Activated CD4-positive, alpha-beta T cell treated with anti-CD3 and anti-CD28 coated beads, Interleukin-2, amount 10 ng/mL, durations not matched to agents 24 days and 14 days (primary cell): ENCODE results near the gene NEUROD2. TPM values are rescaled to one million over a fixed set of nuclear protein-coding genes. Genes with fewer than 3 reads are reported as not detected.

Source experiments
- DNase-seq: peaks from one replicate; pipeline ENCODE4 v3.0.0; 2022
- H3K27ac Mint-ChIP-seq: one replicate; pipeline ENCODE4 v1.8.0; 2022; ENCODE audit warnings: mild to moderate bottlenecking, mixed read lengths
- H3K27me3 Mint-ChIP-seq: one replicate; pipeline ENCODE4 v1.8.0; 2022; ENCODE audit warnings: mixed read lengths
- H3K36me3 Mint-ChIP-seq: one replicate; pipeline ENCODE4 v1.8.0; 2022; ENCODE audit warnings: low read depth, mild to moderate bottlenecking, mixed read lengths
- H3K4me1 Mint-ChIP-seq: one replicate; pipeline ENCODE4 v1.8.0; 2021; ENCODE audit warnings: mixed read lengths
- H3K4me3 Mint-ChIP-seq: one replicate; pipeline ENCODE4 v1.8.0; 2022; ENCODE audit warnings: mild to moderate bottlenecking, moderate library complexity, mixed read lengths
- H3K9me3 Mint-ChIP-seq: one replicate; pipeline ENCODE4 v1.8.0; 2021; ENCODE audit warnings: mixed read lengths
- intact Hi-C: fragments of 100-400 bp; cut with micrococcal nuclease; formaldehyde crosslinking; loops from one replicate; pipeline ENCODE4 v1.15.1; 2023
- total RNA-seq: library from RNA; stranded (reverse); gene quantifications from 2 replicates; pipeline ENCODE4 v1.2.3, GENCODE V29; 2022

NEUROD2 gene
- total RNA-seq, 1 donor from 2014 or later = not detected

- Mint-ChIP-seq H3K27ac (no peak overlapping the region), H3K4me1 (peaks cover 10% of the 10 kb centered on the region), H3K9me3 (no peaks in the 10 kb centered on the region), H3K27me3 (peaks cover 63% of the 10 kb centered on the region), H3K36me3 (no peaks in the 10 kb centered on the region), H3K4me3 (no peak overlapping the region)
- DNase-seq = no peak
- intact Hi-C loops = no loop called here
These were observed 466 bp downstream of the NEUROD2 start for GRCh38 chr17:39607057-39607850.

GRCh38 chr17:39606434-39607056, 1.2 kb downstream of the NEUROD2 start:
- no peak for DNase-seq
- intact Hi-C loops = no loop called here

DNA sequence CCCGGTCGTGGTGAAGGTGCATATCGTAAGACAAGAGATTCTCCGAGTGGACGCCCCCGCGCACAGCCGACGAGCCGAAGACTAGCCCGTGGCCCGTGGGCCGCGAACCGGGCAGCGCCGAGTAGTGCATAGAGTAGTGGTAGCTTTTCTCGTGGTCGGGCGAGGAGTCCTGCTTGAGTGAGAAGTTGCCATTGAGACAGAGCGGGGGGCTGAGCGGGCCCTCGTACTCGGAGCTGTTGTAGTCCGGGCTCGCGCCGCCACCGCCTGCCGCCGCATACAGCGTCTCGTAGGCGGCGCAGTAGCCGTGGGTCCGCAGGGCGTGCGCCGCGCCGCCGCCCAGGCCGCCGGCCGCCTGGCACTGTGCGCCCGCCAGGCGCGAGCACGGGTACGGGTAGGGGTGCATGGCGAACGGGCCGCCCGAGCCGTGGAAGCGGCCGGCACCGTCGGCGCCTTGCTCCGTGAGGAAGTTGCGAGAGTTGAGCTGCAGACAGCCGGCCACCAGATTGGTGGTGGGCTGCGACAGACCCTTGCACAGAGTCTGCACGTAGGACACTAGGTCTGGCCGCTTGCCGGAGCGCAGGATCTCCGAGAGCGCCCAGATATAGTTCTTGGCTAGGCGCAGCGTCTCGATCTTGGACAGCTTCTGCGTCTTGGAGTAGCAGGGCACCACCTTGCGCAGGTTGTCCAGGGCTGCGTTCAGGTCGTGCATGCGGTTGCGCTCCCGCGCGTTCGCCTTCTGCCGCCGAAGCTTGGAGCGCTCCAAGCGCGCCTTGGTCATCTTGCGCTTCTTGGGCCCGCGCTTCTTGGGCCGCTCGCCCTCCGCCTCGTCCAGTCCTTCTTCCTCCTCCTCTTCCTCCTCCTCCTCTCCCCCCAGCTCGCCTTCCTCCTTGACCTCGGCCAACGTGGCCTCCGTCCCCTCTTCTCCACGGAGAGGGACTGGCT, 2.0 kb downstream of the NEUROD2 start:
- H3K36me3 Mint-ChIP-seq = no peaks in the 10 kb centered on the region
- intact Hi-C loops = no loop called here
- H3K27ac Mint-ChIP-seq = peak overlapping the region; percentile 34
- H3K4me3 Mint-ChIP-seq = no peak overlapping the region
- H3K27me3 Mint-ChIP-seq = peaks cover 71% of the 10 kb centered on the region
- DNase-seq = no peak
- H3K4me1 Mint-ChIP-seq = peaks cover 13% of the 10 kb centered on the region
- no peaks in the 10 kb centered on the region for H3K9me3 Mint-ChIP-seq

More at GRCh38 chr17:39606434-39607056, 1.2 kb downstream of the NEUROD2 start:
- H3K36me3 Mint-ChIP-seq = no peaks in the 10 kb centered on the region
- no peaks in the 10 kb centered on the region for H3K9me3 Mint-ChIP-seq
- H3K4me3 Mint-ChIP-seq = no peak overlapping the region
- no peak overlapping the region for H3K27ac Mint-ChIP-seq
- peaks cover 13% of the 10 kb centered on the region for H3K4me1 Mint-ChIP-seq
- H3K27me3 Mint-ChIP-seq = peaks cover 70% of the 10 kb centered on the region

DNA sequence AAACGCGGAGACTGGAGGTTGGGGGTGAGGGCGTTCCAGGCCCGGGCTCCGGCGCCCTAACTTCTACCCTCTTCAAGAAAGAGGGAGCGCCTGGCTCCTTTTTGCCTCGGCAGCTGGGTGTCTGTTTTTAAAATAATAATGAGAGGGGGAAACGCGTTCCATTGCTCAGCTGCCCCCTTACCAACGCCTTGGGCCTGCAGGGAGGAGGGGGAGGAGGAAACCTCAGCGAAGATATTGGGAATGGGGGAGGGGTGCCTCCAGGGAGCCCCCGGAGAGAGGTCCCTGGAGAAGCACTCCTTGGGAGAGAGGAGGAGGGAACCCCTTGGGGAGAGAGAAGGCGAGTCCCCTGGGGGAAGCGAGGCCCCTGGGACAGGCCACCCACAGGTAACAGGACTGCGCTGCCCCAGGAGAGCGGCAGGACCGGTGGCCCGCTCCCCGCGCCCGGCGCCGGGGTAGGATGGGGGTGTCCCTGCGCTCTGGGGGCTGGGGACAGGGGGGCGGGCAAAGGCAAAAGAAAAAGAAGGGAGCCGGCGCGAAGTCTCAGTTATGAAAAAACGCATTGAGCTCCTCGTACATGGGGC, 2.7 kb downstream of the NEUROD2 start:
- H3K9me3 Mint-ChIP-seq = no peaks in the 10 kb centered on the region
- intact Hi-C loops = loop anchor here (5.0 kb wide), 1 partner anchor 1033 kb away; no protein-coding TSS in a partner anchor
- H3K4me3 Mint-ChIP-seq = no peak overlapping the region
- H3K4me1 Mint-ChIP-seq = peaks cover 13% of the 10 kb centered on the region
- H3K36me3 Mint-ChIP-seq = no peaks in the 10 kb centered on the region
- H3K27me3 Mint-ChIP-seq = peaks cover 74% of the 10 kb centered on the region
- peak overlapping the region; percentile 45 for H3K27ac Mint-ChIP-seq
- no peak for DNase-seq

DNA sequence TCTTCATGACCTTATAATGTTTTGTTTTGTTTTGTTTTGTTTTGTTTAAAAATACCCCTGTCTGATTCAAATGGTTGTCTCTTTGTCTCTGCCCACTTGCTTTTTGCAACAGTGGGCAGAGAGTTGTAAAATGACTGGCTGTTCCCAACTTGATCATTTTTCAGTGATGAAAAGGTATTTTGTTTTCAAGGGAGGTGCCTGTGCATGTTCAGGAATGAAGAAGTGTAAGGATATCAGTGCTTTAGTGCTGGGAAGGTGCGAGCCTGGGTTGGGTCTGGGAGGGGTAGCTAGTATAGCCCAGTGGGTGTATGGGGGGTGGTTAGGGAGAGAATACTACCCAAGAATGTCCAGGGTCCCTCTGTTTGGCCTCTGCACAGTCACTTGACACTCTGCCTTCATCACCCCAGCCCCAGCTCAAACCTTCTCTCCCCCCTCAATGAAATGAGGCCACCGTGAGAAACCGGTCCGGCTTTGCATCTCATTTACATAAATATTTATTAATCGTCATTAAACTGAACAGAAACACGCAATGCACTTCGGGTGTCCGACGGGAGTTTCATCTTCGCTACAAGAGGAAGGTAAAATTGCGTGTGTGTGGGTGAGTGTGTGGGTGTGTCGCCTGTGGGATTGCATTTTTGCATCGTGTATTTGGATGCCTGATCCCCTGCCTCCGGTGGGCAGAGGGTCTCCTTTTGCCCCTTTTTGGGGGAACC, 4.3 kb downstream of the NEUROD2 start:
- Mint-ChIP-seq H3K4me1 (peaks cover 13% of the 10 kb centered on the region), H3K27me3 (peaks cover 68% of the 10 kb centered on the region)
- intact Hi-C loops = loop anchor here (5.0 kb wide), 1 partner anchor 1031 kb away; no protein-coding TSS in a partner anchor

DNA sequence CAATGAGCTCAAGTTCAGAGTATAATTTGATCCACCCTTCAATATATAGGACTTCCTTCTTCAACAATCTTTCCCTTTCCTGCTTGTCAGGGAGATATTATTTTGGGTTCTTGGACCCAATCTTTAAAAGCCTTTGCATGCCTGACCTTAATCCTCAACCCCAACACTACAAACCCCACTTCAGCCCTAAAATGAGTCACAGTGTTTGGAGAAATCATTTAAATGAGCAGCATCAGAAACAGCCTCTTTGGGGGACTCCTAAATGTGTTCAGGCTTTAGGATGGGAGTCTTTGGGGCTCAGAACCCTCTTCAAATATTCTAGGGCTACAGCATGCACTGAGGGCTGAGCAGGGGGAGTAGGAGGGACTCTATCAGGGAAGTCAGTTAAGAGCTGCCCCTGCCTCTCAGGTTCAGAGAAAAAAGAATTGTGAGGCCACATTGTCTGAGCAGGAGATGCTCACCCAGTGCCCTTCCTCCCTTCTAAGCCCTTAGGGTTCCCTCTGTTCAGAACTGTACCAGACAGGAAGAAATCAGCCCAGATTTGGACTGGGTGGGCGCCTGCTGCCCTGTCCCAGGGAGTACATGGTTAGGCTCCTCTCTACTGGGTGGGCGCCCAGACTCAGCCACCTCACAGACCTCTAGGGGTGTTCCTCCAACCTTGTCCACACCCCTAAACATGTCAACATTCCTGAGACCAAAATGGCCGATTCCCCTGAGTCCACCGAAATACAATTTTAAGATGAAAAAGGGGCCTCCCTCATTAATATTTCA, 5.0 kb downstream of the NEUROD2 start:
- H3K9me3 Mint-ChIP-seq = no peaks in the 10 kb centered on the region
- intact Hi-C loops = loop anchor here (5.0 kb wide), 1 partner anchor 1030 kb away; no protein-coding TSS in a partner anchor
- peaks cover 71% of the 10 kb centered on the region for H3K27me3 Mint-ChIP-seq
- H3K4me3 Mint-ChIP-seq = no peak overlapping the region
- H3K36me3 Mint-ChIP-seq = no peaks in the 10 kb centered on the region
- no peak for DNase-seq
- no peak overlapping the region for H3K27ac Mint-ChIP-seq
- H3K4me1 Mint-ChIP-seq = peaks cover 15% of the 10 kb centered on the region

More for the DNA sequence above, 4.3 kb downstream of the NEUROD2 start:
- Mint-ChIP-seq H3K36me3 (no peaks in the 10 kb centered on the region), H3K9me3 (no peaks in the 10 kb centered on the region), H3K4me3 (peak overlapping the region; percentile 21), H3K27ac (peak overlapping the region; percentile 16)
- no peak for DNase-seq

- Mint-ChIP-seq H3K4me1 (peaks cover 16% of the 10 kb centered on the region), H3K4me3 (no peak overlapping the region)
- intact Hi-C loops = loop anchor here (5.0 kb wide), 1 partner anchor 1030 kb away; no protein-coding TSS in a partner anchor
These were observed 5.8 kb downstream of the NEUROD2 start for GRCh38 chr17:39601758-39602532.

DNA sequence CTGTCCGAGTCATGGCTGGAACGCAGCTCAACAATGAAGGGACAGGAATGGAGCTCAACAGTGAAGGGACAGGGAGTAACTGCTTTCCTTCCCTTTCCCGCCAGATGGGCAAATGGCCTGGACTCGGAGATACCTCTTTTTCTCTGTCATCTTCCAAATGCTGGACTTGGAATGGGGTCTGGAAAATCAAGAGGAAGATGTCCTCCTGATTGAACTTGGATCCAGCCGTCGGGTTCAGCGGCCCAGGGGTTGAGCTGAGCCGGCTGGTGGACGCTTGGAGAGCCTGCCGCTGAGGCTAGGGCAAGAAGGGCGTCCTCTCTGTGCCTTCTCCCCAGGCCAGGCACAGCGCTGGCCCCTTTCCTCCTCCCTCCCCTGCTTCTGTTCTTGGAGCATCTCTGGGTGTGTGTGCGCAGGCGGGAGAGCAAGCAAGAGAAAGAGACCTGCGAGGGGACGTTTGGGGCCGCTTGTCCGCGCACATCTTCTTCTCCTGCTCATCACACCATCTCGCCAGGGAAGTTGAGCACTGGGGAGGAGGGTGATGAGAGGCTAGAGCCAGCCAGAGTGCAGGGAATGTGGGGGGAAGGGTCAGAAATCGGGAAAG, 6.6 kb downstream of the NEUROD2 start:
- no peak overlapping the region for H3K4me3 Mint-ChIP-seq
- no peaks in the 10 kb centered on the region for H3K9me3 Mint-ChIP-seq
- DNase-seq = no peak
- H3K27me3 Mint-ChIP-seq = peaks cover 74% of the 10 kb centered on the region
- no peak overlapping the region for H3K27ac Mint-ChIP-seq
- intact Hi-C loops = loop anchor here (5.0 kb wide), 1 partner anchor 1029 kb away; no protein-coding TSS in a partner anchor
- H3K36me3 Mint-ChIP-seq = peaks cover 1% of the 10 kb centered on the region
- peaks cover 18% of the 10 kb centered on the region for H3K4me1 Mint-ChIP-seq

More at GRCh38 chr17:39601758-39602532, 5.8 kb downstream of the NEUROD2 start:
- DNase-seq = no peak
- Mint-ChIP-seq H3K36me3 (no peaks in the 10 kb centered on the region), H3K9me3 (no peaks in the 10 kb centered on the region), H3K27ac (no peak overlapping the region), H3K27me3 (peaks cover 71% of the 10 kb centered on the region)

- peaks cover 18% of the 10 kb centered on the region for H3K4me1 Mint-ChIP-seq
- DNase-seq = no peak
- H3K36me3 Mint-ChIP-seq = peaks cover 2% of the 10 kb centered on the region
- H3K9me3 Mint-ChIP-seq = no peaks in the 10 kb centered on the region
- H3K27me3 Mint-ChIP-seq = peaks cover 78% of the 10 kb centered on the region
- H3K27ac Mint-ChIP-seq = no peak overlapping the region
- no peak overlapping the region for H3K4me3 Mint-ChIP-seq
- intact Hi-C loops = loop anchor here (5.0 kb wide), 1 partner anchor 1028 kb away; no protein-coding TSS in a partner anchor
These were observed 7.3 kb downstream of the NEUROD2 start for GRCh38 chr17:39600288-39600996.

DNA sequence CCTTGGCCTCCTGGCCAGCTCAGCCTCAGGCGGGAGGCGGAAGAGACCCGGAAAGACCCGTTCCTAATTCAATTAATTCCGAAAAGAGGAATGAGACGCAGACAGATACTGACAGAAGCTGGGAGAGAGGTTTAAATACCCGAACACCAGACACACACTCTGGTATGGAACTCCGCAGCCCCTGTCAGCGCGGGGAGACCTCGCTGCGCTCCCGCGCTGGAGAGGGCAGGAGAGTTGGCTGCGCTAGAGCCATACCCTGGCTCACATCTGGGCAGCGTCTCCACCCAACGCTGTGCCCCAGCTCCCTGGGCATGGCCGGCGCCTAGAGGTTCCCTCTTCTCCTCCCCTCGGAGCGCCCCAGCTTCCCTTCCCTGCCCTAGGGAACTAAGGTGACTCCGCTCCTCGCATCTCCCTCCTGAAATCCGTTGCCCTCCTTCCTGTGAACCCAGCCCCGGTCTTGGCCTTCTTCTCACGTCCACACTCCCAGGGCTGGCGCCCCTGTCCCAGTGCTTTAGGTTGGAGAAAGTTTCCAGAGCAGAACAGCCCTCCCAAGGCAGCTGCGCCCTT, 8.0 kb downstream of the NEUROD2 start:
- H3K27me3 Mint-ChIP-seq = peaks cover 80% of the 10 kb centered on the region
- no peaks in the 10 kb centered on the region for H3K9me3 Mint-ChIP-seq
- no peak for DNase-seq
- intact Hi-C loops = loop anchor here (5.0 kb wide), 1 partner anchor 1027 kb away; no protein-coding TSS in a partner anchor
- no peak overlapping the region for H3K4me3 Mint-ChIP-seq
- H3K36me3 Mint-ChIP-seq = peaks cover 2% of the 10 kb centered on the region
- peaks cover 14% of the 10 kb centered on the region for H3K4me1 Mint-ChIP-seq
- H3K27ac Mint-ChIP-seq = no peak overlapping the region
